PFSK-1 (cell line): Measurements from ENCODE around the gene CGB5.

Source experiments
- FOXP2 ChIP-seq: optimal IDR thresholded peaks from 2 replicates; pipeline ENCODE3; 2011; ENCODE audit warnings: borderline replicate concordance, control low read depth, inconsistent platforms; ENCODE audit not compliant: insufficient read depth; ENCODE audit errors: extremely low read length, extremely low read depth
- POLR2AphosphoS5 ChIP-seq: IDR thresholded peaks from 2 replicates; pipeline ENCODE4 v1.6.1; 2012; ENCODE audit warnings: low read depth, mild to moderate bottlenecking, control low read depth, low read length, moderate library complexity
- REST ChIP-seq, 2 experiments: IDR thresholded peaks; 2 replicates each; pipeline versions ENCODE4 v1.6.1 to v1.8.0; 2011 to 2012; ENCODE audit warnings: low read depth in 2 of 2, low read length in 2 of 2, control low read depth in 1 of 2, inconsistent platforms in 1 of 2, mild to moderate bottlenecking in 1 of 2, moderate library complexity in 1 of 2; ENCODE audit not compliant: insufficient read depth in 1 of 2
- SIN3A ChIP-seq: IDR thresholded peaks from 2 replicates; pipeline ENCODE4 v1.6.1; 2012; ENCODE audit warnings: mild to moderate bottlenecking, low read length, moderate library complexity, borderline replicate concordance; ENCODE audit not compliant: insufficient read depth
- TAF1 ChIP-seq: IDR thresholded peaks from 2 replicates; pipeline ENCODE4 v1.6.1; 2012; ENCODE audit warnings: low read length, control low read depth, borderline replicate concordance; ENCODE audit not compliant: insufficient read depth

CGB5 gene

GRCh38 chr19:49067554-49067953, 23.9 kb downstream of the CGB5 start:
- no peak for TF ChIP-seq POLR2AphosphoS5
- TF ChIP-seq TAF1 = no peak
- TF ChIP-seq FOXP2 = no peak
- no peak for TF ChIP-seq SIN3A
- TF ChIP-seq REST (IDR thresholded peaks at IDR 0.05; ENCODE audit: insufficient read depth in 1 of 2, low read depth in 2 of 2, low read length in 2 of 2) = no peak

GRCh38 chr19:49069026-49069425, 25.4 kb downstream of the CGB5 start:
- no peak for TF ChIP-seq SIN3A
- TF ChIP-seq REST (IDR thresholded peaks at IDR 0.05; ENCODE audit: insufficient read depth in 1 of 2, low read depth in 2 of 2, low read length in 2 of 2) = no peak
- TF ChIP-seq POLR2AphosphoS5 = no peak

- TF ChIP-seq POLR2AphosphoS5 (no peak), REST (IDR thresholded peaks at IDR 0.05; ENCODE audit: insufficient read depth in 1 of 2, low read depth in 2 of 2, low read length in 2 of 2) (no peak), SIN3A (no peak)
Measured at GRCh38 chr19:49070416-49070815, 26.8 kb downstream of the CGB5 start.

- TF ChIP-seq TAF1 (no peak), SIN3A (no peak), FOXP2 (no peak), POLR2AphosphoS5 (no peak), REST (IDR thresholded peaks at IDR 0.05; ENCODE audit: insufficient read depth in 1 of 2, low read depth in 2 of 2, low read length in 2 of 2) (no peak)
Measured at GRCh38 chr19:49071860-49072547, 28.4 kb downstream of the CGB5 start.
